GM18858 (cell line): Measurements from ENCODE around the gene HTR3A.

Source experiments
- ATAC-seq: cut with Tn5 transposase; IDR thresholded peaks from one replicate; pipeline ENCODE4 v1.9.1; 2021; ENCODE audit not compliant: unreplicated experiment

The HTR3A gene

GRCh38 chr11:113977701-113978100 lies 2.8 kb downstream of the HTR3A start:
- ATAC-seq, result no peak

GRCh38 chr11:113979431-113979830 lies 4.5 kb downstream of the HTR3A start:
- ATAC-seq, result no peak

- ATAC-seq, result no peak
Measured at GRCh38 chr11:113980785-113981184, 5.9 kb downstream of the HTR3A start.

- no peak for ATAC-seq
Measured at GRCh38 chr11:113982306-113982705, 7.4 kb downstream of the HTR3A start.

- no peak for ATAC-seq
Measured at GRCh38 chr11:113984781-113985180, 9.9 kb downstream of the HTR3A start.

GRCh38 chr11:113985906-113986305 lies 11.0 kb downstream of the HTR3A start:
- ATAC-seq, result no peak

- no peak for ATAC-seq
Measured at GRCh38 chr11:113986351-113987140, 11.6 kb downstream of the HTR3A start.

GRCh38 chr11:113989381-113989780 lies 14.5 kb downstream of the HTR3A start:
- no peak for ATAC-seq

GRCh38 chr11:113989916-113990315 lies 15.0 kb downstream of the HTR3A start:
- ATAC-seq, result no peak

GRCh38 chr11:113991170-113991569 lies 16.3 kb downstream of the HTR3A start:
- ATAC-seq, result no peak

- no peak for ATAC-seq
Measured at GRCh38 chr11:113991718-113992458, 17.0 kb downstream of the HTR3A start.

- ATAC-seq, result no peak
Measured at GRCh38 chr11:113992459-113993110, 17.7 kb downstream of the HTR3A start.

- no peak for ATAC-seq
Measured at GRCh38 chr11:113994077-113994954, 19.4 kb downstream of the HTR3A start.

- ATAC-seq, result no peak
Measured at GRCh38 chr11:113997473-113997872, 22.6 kb downstream of the HTR3A start.

GRCh38 chr11:113998574-113998973 lies 23.7 kb downstream of the HTR3A start:
- ATAC-seq, result no peak

- ATAC-seq, result no peak
Measured at GRCh38 chr11:114000526-114000925, 25.6 kb downstream of the HTR3A start.

- no peak for ATAC-seq
Measured at GRCh38 chr11:114001416-114001815, 26.5 kb downstream of the HTR3A start.

- no peak for ATAC-seq
Measured at GRCh38 chr11:114008331-114008730, 33.4 kb downstream of the HTR3A start.

- no peak for ATAC-seq
Measured at GRCh38 chr11:114010931-114011330, 36.0 kb downstream of the HTR3A start.

- no peak for ATAC-seq
Measured at GRCh38 chr11:114011443-114011842, 36.5 kb downstream of the HTR3A start.

- no peak for ATAC-seq
Measured at GRCh38 chr11:114015117-114015516, 40.2 kb downstream of the HTR3A start.
